GM08714 (cell line): Measurements from ENCODE around the gene FAM131A.

Experiments
- H3K4me3 ChIP-seq: fragments of 200-500 bp; sonication (Bioruptor generic); 2 replicates; pipeline ENCODE4 v1.5.1; 2014; ENCODE audit warnings: mild to moderate bottlenecking, low read length, inconsistent platforms
- ZNF274 ChIP-seq: IDR thresholded peaks from 2 replicates; pipeline ENCODE4 v1.6.1; 2012; ENCODE audit warnings: mild to moderate bottlenecking, low read depth, low read length

FAM131A gene

DNA sequence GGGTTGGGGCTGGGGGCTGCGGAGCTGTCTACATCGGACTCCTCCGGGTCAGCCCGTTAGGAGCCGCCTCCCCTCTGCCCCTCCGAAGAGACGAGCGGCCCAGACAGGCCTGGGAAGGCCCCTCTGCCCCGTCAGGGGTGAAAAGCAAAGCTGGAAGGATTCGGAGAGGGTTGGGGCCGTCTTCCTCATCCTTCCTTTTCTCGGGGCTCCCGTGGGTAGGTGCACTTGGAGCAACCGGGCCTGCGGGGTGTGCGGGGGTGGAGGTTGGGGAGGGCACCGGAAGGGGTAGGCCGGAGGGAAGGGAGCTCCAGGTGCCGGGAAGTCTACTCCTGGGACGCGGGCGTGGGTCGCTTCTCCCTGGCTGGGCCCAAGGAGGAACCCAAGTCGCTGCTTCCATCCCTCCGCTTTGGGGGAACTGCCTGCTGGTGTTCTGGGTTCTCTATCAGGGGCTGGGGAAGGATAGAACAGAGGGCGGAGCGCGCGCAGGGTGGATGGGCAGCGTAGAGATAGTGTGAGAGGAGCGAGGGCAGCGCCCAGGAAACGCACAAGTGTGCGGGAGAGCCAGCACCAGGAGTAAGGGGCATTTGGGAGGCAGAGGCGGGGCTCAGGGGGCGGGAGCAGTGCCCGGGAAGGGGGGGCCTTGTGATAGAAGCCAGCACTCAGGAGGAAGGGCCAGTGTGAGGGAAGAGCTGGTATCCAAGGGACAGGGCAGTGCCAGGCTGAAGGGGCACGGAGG lies 24.7 kb downstream of the FAM131A start:
- TF ChIP-seq ZNF274, result no peak
- H3K4me3 ChIP-seq, result peak overlapping the region; percentile 86

DNA sequence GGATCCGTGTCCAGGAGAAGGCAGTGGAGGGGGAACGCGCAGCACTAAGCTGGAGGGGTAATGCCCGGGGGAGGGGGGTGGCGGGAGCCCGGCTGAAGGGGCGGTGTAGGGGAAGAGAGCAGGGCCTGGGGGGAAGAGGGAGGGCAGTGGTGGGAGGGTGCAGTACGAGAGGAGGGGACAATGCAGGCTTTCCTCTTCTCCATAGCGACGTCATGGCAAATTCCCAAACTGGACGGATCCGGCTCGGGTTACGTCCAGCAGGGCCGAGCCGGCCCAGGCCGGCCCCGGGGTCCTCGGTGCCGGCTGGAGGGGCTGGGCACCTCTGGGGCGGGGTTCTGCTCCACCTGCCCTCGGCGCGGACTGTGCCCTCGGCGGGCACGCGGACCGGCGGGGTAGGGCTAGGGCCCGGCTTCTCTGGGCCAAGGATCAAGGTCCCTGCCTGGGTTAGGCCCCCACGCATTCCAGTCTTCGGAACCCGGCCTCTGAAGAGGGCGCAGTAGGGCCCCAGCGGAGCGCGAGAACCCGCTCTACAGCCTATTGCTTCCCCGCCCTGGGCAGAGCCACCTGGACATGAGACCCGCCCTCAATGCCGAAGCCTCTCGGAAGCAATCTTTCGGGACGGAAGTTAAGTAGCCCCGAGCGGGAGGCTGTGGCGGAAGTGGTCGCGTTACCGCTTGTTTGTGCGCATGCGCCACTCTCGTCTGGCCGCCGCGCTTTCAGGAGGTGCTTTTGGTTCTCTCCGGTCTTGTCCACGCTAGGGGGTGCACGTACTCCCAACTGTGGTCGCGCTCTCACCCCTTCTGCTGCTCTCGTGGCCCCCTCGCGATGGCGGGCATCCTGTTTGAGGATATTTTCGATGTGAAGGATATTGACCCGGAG lies 25.5 kb downstream of the FAM131A start:
- peak overlapping the region; percentile 86 for H3K4me3 ChIP-seq
- no peak for TF ChIP-seq ZNF274

DNA sequence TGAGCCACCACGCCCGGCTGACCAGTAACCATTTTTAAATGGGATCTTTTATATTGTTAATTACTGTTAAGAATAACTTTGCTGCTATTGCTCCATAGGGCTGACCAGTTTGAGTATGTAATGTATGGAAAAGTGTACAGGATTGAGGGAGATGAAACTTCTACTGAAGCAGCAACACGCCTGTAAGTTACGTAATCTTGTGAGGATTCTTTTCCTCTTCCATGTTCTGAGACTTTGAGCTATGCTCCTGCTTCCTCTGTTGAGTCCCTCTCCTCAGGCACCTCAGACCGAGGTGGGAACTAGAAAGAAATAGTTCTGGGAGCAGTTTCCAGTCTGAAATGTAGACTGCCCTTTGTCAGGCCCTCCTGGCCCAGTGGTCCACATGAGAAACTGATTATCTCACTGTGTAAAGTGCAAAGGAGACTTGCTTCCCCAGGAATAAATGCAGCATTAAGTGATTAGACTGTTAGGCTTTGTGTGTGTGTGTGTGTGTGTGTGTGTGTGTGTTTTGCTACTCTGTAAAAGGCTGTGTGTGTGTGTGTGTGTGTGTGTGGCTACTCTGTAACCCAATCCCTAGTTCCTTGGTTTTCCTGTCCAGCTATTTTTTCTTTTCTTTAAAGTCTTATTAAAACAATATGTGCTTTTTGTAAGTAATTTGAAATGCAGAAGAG lies 29.4 kb downstream of the FAM131A start:
- no peak overlapping the region for H3K4me3 ChIP-seq
- no peak for TF ChIP-seq ZNF274

DNA sequence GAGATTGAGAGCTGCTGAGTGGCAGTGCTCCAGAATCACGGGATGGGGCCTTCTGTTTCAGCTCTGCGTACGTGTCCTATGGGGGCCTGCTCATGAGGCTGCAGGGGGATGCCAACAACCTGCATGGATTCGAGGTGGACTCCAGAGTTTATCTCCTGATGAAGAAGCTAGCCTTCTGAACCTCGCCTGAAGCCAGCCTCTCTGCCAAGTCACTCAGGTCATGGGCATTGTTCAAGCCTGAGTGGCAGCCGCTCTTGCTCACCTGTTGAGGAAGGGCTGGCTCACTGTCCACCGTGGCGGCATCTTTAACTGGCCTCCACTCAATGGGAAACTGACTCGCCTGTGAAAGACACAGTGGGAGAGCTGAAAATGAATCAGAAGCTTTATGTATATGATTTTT lies 30.7 kb downstream of the FAM131A start:
- H3K4me3 ChIP-seq, result no peak overlapping the region

DNA sequence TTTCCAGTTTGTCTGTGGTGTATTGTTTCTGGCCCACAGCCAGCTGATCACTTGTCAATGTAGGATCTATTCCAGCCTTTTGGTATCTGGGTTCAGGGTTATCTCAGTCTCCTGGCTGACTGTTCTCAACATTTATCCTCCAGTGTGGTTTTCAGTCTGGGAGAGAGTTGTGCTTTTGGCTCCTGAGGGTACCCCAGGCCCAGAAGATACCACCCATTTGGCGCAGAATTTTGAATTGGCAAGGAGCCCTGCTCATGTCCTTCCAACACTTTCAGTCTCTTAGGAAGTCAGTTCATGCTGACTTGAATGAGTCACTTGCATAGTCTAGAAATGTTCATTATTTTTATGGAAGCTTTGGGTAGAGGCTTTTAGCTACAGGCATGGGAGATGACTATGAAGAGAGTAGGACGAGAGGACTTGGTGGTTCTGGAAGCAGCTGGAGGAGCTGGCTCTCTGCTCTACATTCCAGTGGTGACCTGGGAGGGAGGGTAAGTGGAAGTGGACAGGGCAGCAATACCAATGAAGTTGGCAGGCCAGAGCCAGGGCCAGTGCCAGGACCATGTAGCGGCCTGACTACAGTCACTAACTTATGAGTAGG lies 31.3 kb downstream of the FAM131A start:
- no peak overlapping the region for H3K4me3 ChIP-seq
- no peak for TF ChIP-seq ZNF274

More for the DNA sequence above, 30.7 kb downstream of the FAM131A start:
- TF ChIP-seq ZNF274, result no peak

DNA sequence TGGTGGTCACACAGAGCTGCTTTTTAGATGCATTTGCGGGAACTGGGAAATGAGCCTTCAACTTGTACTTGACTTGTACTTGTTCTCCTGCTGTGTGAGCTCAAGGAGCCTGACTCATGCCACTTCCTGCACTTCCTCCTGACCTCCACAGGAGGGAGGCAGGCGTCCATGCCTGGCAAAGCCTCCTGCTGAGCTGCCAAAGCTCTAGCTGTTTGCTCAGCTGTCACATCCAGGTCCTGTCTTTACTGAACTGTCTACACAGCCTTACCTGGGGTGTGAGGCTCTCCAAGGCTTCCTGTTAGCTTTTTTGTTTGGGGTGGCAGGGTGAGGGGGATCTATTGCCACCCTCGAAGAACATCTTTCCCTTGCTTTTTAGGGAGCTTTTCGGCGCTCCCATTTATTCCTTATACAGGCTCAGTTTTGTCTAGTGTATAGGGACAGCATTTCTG lies 34.2 kb downstream of the FAM131A start:
- TF ChIP-seq ZNF274, result no peak
- no peak overlapping the region for H3K4me3 ChIP-seq

DNA sequence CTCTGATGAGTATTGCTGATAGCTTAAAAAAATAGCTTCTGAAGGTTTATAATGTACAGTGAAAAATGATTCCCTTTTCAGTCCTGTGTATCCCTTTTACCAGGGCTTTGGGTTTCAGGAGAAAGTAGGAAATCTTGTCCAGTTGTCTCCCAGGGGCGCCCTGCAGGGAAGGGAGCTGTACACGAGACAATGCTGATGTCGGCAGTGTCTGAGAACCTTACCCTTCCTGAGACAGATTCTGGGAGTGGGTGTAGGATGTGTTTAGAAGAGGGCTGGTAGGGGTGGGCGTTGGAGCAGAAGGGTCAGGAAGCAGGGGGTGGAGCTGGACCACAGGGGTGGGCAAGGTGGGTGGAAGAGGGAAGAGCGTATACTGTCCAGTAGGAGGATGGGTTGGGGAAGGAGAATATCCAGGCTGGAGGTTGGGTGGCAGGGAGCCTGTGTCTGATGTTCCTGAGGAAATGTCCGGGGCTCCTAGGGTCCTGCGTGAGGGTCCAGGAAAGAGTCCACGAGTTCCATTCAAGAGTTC lies 35.0 kb downstream of the FAM131A start:
- TF ChIP-seq ZNF274, result no peak
- H3K4me3 ChIP-seq, result no peak overlapping the region

DNA sequence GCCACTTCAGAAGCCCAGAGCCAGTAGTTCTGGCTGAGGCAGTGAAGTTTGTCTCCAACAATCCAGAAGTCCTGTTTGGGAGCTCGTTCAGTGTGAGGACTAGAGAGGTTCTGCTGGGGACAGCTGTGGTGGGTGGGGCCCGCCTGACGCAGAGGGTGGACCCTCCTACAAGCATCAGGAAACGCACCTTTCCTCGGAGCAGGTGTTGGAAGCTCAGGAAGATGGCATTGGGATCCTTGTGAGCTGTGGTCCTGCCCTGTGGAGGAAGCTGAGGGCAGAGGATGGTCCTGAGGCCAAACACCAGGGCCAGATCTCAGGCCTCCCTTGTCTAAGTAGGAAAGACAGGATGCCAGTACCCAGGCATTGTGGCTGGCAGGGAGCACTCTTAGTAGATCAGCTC lies 35.5 kb downstream of the FAM131A start:
- TF ChIP-seq ZNF274, result no peak
- H3K4me3 ChIP-seq, result no peak overlapping the region

DNA sequence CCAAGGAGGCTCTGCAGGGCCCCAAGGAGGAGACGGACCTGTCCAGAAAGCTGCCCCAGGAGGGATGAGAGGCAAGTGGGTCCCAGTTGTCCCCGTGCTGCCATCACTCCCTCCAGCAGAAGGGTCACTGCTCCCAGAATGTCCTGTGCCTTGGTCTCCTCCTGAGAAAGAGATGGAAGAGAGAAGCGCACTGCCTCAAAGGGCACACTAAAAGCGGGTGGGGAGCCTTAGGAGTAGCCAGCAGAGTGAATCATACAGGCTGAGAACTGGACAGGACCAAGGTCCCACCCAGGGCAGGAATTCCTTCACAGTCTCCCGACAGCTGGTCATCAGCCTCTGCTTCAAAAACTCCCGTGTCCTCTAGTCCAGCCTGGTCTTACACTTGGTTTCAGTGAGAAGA lies 36.0 kb downstream of the FAM131A start:
- no peak for TF ChIP-seq ZNF274
- H3K4me3 ChIP-seq, result no peak overlapping the region

DNA sequence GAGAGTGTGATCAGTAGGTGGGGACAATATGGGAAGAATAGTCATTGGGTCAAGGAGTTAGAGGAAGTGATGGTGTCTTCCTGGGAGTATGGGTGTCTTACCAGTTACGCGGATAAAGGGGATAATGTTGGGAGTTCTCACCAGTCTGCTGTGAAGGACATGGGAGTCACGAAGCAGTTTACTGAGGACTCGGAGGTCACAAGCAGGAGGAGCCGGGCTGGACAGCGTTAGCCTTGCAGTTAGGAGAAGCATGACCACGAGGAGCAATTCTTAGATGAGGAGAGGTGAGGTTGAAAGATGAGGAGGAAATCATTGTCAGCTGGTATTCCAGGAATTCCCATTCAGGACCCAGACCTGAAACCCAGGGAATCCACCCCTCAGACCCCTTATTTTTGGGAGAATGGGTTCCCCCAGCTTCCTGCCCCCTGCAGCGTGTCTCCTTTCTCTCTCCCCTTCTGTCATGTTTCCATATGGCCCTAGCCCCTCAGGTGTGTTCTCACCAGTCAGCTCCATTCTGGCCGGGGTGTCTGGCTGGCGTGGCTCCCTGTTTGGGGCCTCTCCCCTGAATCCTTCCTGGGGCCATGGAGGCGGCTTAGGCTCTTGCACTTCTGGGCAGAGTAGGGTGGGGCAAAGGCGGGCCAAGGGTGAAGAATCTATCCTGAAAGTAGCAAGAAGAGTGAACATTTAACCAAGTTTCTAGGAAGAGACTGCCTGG lies 38.5 kb downstream of the FAM131A start:
- TF ChIP-seq ZNF274, result no peak
- no peak overlapping the region for H3K4me3 ChIP-seq

DNA sequence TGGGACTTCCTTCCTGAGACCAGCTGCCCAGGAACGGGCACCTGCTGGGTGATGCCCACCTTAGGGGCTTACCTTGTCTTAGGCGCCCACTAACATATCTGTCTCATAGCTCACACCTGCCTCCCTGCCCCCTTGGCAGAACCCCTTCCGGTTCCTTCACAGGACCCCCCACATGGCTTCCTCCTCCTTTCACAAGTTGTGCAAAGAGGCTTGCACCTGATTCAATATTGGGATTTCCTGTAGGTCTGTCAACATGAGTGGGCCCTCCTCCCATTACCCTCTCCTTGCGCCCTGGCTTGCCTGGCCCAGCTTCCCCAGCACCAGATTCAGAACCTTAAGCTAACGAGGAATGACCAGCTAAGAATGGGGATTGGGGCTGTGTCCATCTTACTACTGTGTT lies 40.0 kb downstream of the FAM131A start:
- no peak for TF ChIP-seq ZNF274
- no peak overlapping the region for H3K4me3 ChIP-seq

DNA sequence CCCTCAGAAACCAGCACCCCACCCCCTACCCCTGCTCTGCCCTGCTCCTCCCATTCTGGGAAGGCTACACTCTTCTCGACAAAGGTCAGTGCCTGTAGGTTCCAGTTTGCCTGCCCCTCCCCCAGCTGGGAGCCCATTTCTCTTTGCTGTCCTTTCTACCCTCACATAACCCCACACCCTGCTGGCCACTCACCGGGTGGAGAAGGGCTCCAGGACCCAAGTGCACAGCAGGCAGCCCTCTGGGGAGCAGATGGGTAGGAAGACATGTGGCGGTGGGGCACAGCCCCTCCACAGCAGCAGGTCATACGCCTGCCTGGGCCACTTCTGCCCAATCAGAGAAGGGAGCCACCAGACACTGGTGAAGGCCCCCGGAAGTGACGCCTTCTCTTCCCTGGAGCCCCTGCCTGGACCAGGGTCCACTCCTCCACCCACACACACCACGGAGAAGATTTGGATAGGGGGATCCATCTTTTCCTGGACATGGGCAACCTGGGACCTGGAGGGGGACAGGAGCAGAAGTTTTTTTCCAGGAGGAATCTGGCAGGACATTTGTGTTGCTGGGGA lies 40.6 kb downstream of the FAM131A start, which contains the start of gene THPO:
THPO (minus strand) TSS at position 326 of the 564 bp plus-strand sequence. CDS start 1,948 bp downstream, outside the sequence.
- TF ChIP-seq ZNF274, result no peak
- H3K4me3 ChIP-seq, result no peak within 1 kb of the TSS
